Fibroblast of lung (primary cell): Measurements from ENCODE around the gene ATF4. TPM values are rescaled to one million over a fixed set of nuclear protein-coding genes. Genes with fewer than 3 reads are reported as not detected.

Experiments
- DNase-seq, 2 donors: peaks; one replicate each; pipeline versions ENCODE4 v3.0.0 to v3.0.0-alpha.2; 2010; ENCODE audit warnings: low read depth in 2 of 2
- H2AFZ ChIP-seq: 2 replicates; pipeline ENCODE4 v1.5.1; 2012; ENCODE audit warnings: low read length, control low read depth, inconsistent platforms
- H3K27ac ChIP-seq: 2 replicates; pipeline ENCODE4 v1.5.1; 2011; ENCODE audit warnings: low read length, control low read depth; ENCODE audit not compliant: insufficient read depth
- H3K27me3 ChIP-seq: 2 replicates; pipeline ENCODE4 v1.5.1; 2011; ENCODE audit warnings: mild to moderate bottlenecking, low read length; ENCODE audit not compliant: control insufficient read depth, insufficient read depth
- H3K36me3 ChIP-seq: 2 replicates; pipeline ENCODE4 v1.5.1; 2011; ENCODE audit warnings: low read length; ENCODE audit not compliant: control insufficient read depth, insufficient read depth
- H3K4me1 ChIP-seq: 2 replicates; pipeline ENCODE4 v1.5.1; 2011; ENCODE audit warnings: low read length; ENCODE audit not compliant: control insufficient read depth, insufficient read depth; ENCODE audit errors: extremely low read depth
- H3K4me2 ChIP-seq: 2 replicates; pipeline ENCODE4 v1.5.1; 2011; ENCODE audit warnings: low read length, control low read depth; ENCODE audit not compliant: insufficient read depth; ENCODE audit errors: extremely low read depth
- H3K4me3 ChIP-seq, 4 experiments: fragments of 200-600 bp in 1 of 4; sonication (generic) in 1 of 4; replicated peaks in 1 of 4; 2 replicates each; pipeline ENCODE4 v1.5.1; 2011 to 2016; ENCODE audit warnings: low read length in 4 of 4, low read depth in 3 of 4, mild to moderate bottlenecking in 3 of 4, control low read depth in 2 of 4, inconsistent platforms in 1 of 4, mixed read lengths in 1 of 4; ENCODE audit not compliant: insufficient read depth in 1 of 4; ENCODE audit errors: control extremely low read depth in 1 of 4
- H3K79me2 ChIP-seq: 2 replicates; pipeline ENCODE4 v1.5.1; 2012; ENCODE audit warnings: mild to moderate bottlenecking, low read length, inconsistent platforms; ENCODE audit not compliant: control insufficient read depth, insufficient read depth
- H3K9ac ChIP-seq: 2 replicates; pipeline ENCODE4 v1.5.1; 2011; ENCODE audit warnings: mild to moderate bottlenecking, low read length, control low read depth; ENCODE audit not compliant: insufficient read depth
- H3K9me3 ChIP-seq: 2 replicates; pipeline ENCODE4 v1.5.1; 2012; ENCODE audit warnings: low read depth, low read length; ENCODE audit not compliant: control insufficient read depth, insufficient read depth
- H4K20me1 ChIP-seq: 2 replicates; pipeline ENCODE4 v1.5.1; 2011; ENCODE audit warnings: low read length; ENCODE audit not compliant: control insufficient read depth, insufficient read depth; ENCODE audit errors: extremely low read depth
- EZH2 ChIP-seq: IDR thresholded peaks from 2 replicates; pipeline ENCODE4 v1.5.1; 2012; ENCODE audit warnings: low read length, control low read depth, mild to moderate bottlenecking; ENCODE audit errors: missing control alignments
- polyA plus RNA-seq, 2 donors: library from polyadenylated mRNA; depleted of rRNA in 1 of 2; stranded (reverse) in 1 of 2; unstranded in 1 of 2; fragments of >200 nt; gene quantifications; 2 replicates each; pipeline ENCODE4 v1.2.1, GENCODE V29; 2011 to 2012; ENCODE audit warnings: missing spikeins in 1 of 2
- total RNA-seq: library from RNA; depleted of rRNA; stranded (reverse); fragments of >200 nt; gene quantifications from 2 replicates; pipeline ENCODE4 v1.2.1, GENCODE V29; 2014
- TF ChIP-seq, protein P1 (sequence below), 2 donors: IDR thresholded peaks in 1 of 2; conservative IDR thresholded peaks in 1 of 2; 1 replicate in 1 of 2; 2 replicates in 1 of 2; pipeline ENCODE4 v1.5.1; 2011 to 2012; ENCODE audit warnings: low read length in 2 of 2, control low read depth in 1 of 2, inconsistent platforms in 1 of 2, low read depth in 1 of 2, mild to moderate bottlenecking in 1 of 2

The ATF4 gene
- total and polyA plus RNA-seq, 2 donors (not counting 1 experiment from before 2014, with no cell fraction given), result 546 to 555 TPM

DNA sequence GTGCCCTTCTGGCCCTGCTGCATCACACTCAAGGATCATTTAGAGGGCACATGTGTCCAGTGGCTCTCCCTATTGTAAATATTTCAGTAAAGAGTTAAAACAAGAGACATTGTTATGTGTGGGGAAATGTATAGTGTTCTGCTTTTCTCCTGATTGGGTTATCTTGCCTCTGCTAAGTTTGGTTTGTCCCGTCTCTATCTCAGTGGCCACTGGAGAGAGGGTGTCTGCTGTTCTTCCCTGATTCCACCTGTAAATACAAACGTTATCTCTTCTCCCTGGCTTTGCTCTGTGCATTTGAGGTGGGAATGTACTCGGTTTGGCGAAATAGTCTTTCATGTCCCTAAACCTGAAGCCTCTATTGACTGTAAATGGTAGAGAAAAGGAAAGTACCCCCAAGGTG is 12.0 kb upstream of the ATF4 start:
- H3K79me2 ChIP-seq, result peaks cover 39% of the 10 kb centered on the region
- TF ChIP-seq, protein P1, sequence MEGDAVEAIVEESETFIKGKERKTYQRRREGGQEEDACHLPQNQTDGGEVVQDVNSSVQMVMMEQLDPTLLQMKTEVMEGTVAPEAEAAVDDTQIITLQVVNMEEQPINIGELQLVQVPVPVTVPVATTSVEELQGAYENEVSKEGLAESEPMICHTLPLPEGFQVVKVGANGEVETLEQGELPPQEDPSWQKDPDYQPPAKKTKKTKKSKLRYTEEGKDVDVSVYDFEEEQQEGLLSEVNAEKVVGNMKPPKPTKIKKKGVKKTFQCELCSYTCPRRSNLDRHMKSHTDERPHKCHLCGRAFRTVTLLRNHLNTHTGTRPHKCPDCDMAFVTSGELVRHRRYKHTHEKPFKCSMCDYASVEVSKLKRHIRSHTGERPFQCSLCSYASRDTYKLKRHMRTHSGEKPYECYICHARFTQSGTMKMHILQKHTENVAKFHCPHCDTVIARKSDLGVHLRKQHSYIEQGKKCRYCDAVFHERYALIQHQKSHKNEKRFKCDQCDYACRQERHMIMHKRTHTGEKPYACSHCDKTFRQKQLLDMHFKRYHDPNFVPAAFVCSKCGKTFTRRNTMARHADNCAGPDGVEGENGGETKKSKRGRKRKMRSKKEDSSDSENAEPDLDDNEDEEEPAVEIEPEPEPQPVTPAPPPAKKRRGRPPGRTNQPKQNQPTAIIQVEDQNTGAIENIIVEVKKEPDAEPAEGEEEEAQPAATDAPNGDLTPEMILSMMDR (conservative IDR thresholded peaks at IDR 0.05 in 1 of 2, IDR thresholded peaks at IDR 0.05 in 1 of 2; ENCODE audit: low read depth in 1 of 2, low read length in 2 of 2), result no peak
- no peak for TF ChIP-seq EZH2
- no peaks in the 10 kb centered on the region for H4K20me1 ChIP-seq
- no peak overlapping the region for H3K27ac ChIP-seq
- no peak overlapping the region for H3K4me3 ChIP-seq
- H2AFZ ChIP-seq, result no peak overlapping the region
- no peak overlapping the region for H3K4me2 ChIP-seq
- DNase-seq, result no peak
- H3K9me3 ChIP-seq, result no peaks in the 10 kb centered on the region
- peaks cover 27% of the 10 kb centered on the region for H3K36me3 ChIP-seq
- H3K9ac ChIP-seq, result no peak overlapping the region
- peaks cover 3% of the 10 kb centered on the region for H3K4me1 ChIP-seq
- H3K27me3 ChIP-seq, result no peaks in the 10 kb centered on the region

DNA sequence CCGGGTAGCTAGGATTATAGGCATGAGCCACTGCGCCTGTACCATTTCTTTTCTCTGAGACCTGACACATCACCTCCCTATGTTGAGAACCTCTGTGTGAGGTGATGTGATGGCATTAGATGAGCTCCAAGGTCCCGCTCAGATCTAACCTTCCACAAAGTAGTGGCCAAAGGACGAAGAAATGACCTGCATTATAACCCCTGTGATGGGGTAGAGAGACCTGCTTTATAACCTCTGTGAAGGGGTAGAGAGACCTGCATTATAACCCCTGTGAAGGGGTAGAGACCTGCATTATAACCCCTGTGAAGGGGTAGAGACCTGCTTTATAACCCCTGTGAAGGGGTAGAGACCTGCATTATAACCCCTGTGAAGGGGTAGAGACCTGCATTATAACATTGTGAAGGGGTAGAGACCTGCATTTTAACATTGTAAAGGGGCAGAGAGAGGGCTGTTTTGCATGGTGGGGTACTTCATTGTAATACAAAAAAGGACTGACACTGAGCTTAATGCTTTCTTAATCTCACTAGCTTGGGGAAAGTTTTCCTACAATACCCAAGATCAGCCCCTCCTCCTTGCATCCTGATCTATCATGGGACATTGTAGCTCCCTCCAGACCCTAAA is 9.7 kb upstream of the ATF4 start:
- Histone ChIP-seq H3K4me3 (no peak overlapping the region), H4K20me1 (no peaks in the 10 kb centered on the region), H3K9me3 (no peaks in the 10 kb centered on the region), H3K4me1 (no peaks in the 10 kb centered on the region), H3K27ac (no peak overlapping the region), H3K9ac (no peak overlapping the region), H3K79me2 (peaks cover 24% of the 10 kb centered on the region), H3K4me2 (no peak overlapping the region), H3K36me3 (peaks cover 28% of the 10 kb centered on the region), H2AFZ (no peak overlapping the region), H3K27me3 (no peaks in the 10 kb centered on the region)
- TF ChIP-seq EZH2, result no peak
- DNase-seq, result no peak

DNA sequence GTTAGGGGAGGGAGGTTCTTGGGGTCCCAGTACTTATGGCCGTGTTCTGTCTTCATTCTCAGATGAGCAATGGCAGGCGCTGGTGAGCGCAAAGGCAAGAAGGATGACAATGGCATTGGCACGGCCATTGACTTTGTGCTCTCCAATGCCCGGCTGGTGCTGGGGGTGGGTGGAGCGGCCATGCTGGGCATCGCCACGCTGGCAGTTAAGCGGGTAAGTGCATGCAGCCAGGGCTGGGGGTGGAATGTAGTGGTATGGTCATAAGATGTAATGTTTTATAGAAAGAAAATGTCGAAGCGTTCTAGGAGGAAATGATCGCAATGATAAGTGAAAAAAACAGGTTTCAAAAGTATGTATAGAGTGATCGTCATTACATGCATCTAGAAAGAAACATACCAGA is 9.1 kb upstream of the ATF4 start:
- Histone ChIP-seq H3K27ac (no peak overlapping the region), H2AFZ (no peak overlapping the region), H3K4me3 (no peak overlapping the region), H4K20me1 (no peaks in the 10 kb centered on the region), H3K9me3 (no peaks in the 10 kb centered on the region), H3K9ac (no peak overlapping the region), H3K27me3 (no peaks in the 10 kb centered on the region), H3K36me3 (peaks cover 28% of the 10 kb centered on the region), H3K79me2 (peaks cover 21% of the 10 kb centered on the region), H3K4me2 (no peak overlapping the region), H3K4me1 (no peaks in the 10 kb centered on the region)
- TF ChIP-seq EZH2, result no peak
- TF ChIP-seq, protein P1 (conservative IDR thresholded peaks at IDR 0.05 in 1 of 2, IDR thresholded peaks at IDR 0.05 in 1 of 2; ENCODE audit: low read depth in 1 of 2, low read length in 2 of 2), result no peak
- no peak for DNase-seq
